Skin of body (tissue), 2 donors: Measurements from ENCODE around the gene ROR2. TPM values are rescaled to one million over a fixed set of nuclear protein-coding genes. Genes with fewer than 3 reads are reported as not detected.

ENCODE experiments used
- DNase-seq: peaks from one replicate; lab custom pipeline; 2025; lab: John Stamatoyannopoulos, UW
- total RNA-seq: library from RNA; depleted of rRNA; stranded (reverse); fragments of >200 nt; gene quantifications from one replicate; pipeline ENCODE4 v1.2.3, GENCODE V29; 2014

ROR2 gene
- total RNA-seq, 1 donor from 2014 or later, result 12.0 TPM

GRCh38 chr9:91902475-91903125 lies 47.4 kb downstream of the ROR2 start:
- peak; percentile 26 for DNase-seq

GRCh38 chr9:91900797-91901177 lies 49.2 kb downstream of the ROR2 start:
- DNase-seq, result no peak

- DNase-seq, result peak; percentile 64
Observed at GRCh38 chr9:91900055-91900796, 49.8 kb downstream of the ROR2 start.

GRCh38 chr9:91899594-91899993 lies 50.4 kb downstream of the ROR2 start:
- DNase-seq, result no peak

- DNase-seq, result no peak
Observed at GRCh38 chr9:91899219-91899563, 50.8 kb downstream of the ROR2 start.

GRCh38 chr9:91898451-91899218 lies 51.4 kb downstream of the ROR2 start:
- DNase-seq, result no peak

GRCh38 chr9:91897201-91897600 lies 52.8 kb downstream of the ROR2 start:
- no peak for DNase-seq

GRCh38 chr9:91896513-91897121 lies 53.4 kb downstream of the ROR2 start:
- no peak for DNase-seq

- DNase-seq, result no peak
Observed at GRCh38 chr9:91896097-91896496, 53.9 kb downstream of the ROR2 start.

GRCh38 chr9:91894536-91894935 lies 55.5 kb downstream of the ROR2 start:
- DNase-seq, result no peak

- DNase-seq, result no peak
Observed at GRCh38 chr9:91894023-91894422, 56.0 kb downstream of the ROR2 start.

GRCh38 chr9:91891915-91892314 lies 58.1 kb downstream of the ROR2 start:
- DNase-seq, result no peak

- no peak for DNase-seq
Observed at GRCh38 chr9:91890662-91891061, 59.4 kb downstream of the ROR2 start.

- no peak for DNase-seq
Observed at GRCh38 chr9:91889161-91889911, 60.7 kb downstream of the ROR2 start.

- no peak for DNase-seq
Observed at GRCh38 chr9:91886414-91887076, 63.5 kb downstream of the ROR2 start.

GRCh38 chr9:91885746-91886413 lies 64.1 kb downstream of the ROR2 start:
- DNase-seq, result no peak

GRCh38 chr9:91884696-91885687 lies 65.0 kb downstream of the ROR2 start:
- peak; percentile 52 for DNase-seq

GRCh38 chr9:91884153-91884552 lies 65.9 kb downstream of the ROR2 start:
- no peak for DNase-seq

GRCh38 chr9:91883503-91883902 lies 66.5 kb downstream of the ROR2 start:
- DNase-seq, result no peak
